Measurements from ENCODE around the gene QPRT.
"Not testable (repeated sequence)": the region's sequence is repeated elsewhere in the genome, so short reads cannot be mapped to it uniquely, and the experiment has no call there.

QPRT gene

DNA sequence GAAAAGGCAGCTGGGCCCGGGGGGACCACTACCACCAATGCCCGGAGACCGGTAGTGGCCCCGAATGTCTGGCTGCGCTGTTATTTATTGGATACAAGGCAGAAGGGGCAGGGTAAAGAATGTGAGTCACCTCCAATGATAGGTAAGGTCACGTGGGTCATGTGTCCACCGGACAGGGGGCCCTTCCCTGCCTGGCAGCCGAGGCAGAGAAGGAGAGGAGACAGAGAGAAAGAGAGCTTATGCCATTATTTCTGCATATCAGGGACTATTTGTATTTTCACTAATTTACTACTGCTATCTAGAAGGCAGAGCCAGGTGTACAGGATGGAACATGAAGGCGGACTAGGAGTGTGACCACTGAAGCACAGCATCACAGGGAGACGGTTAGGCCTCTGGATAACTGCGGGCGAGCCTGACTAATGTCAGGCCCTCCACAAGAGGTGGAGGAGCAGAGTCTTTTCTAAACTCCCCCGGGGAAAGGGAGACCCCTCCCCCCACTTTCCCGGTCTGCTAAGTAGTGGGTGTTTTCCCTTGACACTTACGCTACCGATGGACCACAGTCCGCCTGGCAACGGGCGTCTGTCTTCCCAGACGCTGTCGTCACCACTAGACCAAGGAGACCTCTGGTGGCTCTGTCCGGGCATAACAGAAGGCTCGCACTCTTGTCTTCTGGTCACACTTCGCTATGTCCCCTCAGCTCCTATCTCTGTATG lies 42.3 kb downstream of the QPRT start:
- DNase-seq: peak; percentile 16 to 54

GRCh38 chr16:29726845-29727377 lies 47.9 kb downstream of the QPRT start:
- DNase-seq: no peak

GRCh38 chr16:29727452-29727851 lies 48.5 kb downstream of the QPRT start:
- no peak for DNase-seq

- no peak for DNase-seq
These were observed 50.1 kb downstream of the QPRT start for GRCh38 chr16:29729116-29729521.

GRCh38 chr16:29730649-29731048 lies 51.7 kb downstream of the QPRT start:
- DNase-seq: no peak

DNA sequence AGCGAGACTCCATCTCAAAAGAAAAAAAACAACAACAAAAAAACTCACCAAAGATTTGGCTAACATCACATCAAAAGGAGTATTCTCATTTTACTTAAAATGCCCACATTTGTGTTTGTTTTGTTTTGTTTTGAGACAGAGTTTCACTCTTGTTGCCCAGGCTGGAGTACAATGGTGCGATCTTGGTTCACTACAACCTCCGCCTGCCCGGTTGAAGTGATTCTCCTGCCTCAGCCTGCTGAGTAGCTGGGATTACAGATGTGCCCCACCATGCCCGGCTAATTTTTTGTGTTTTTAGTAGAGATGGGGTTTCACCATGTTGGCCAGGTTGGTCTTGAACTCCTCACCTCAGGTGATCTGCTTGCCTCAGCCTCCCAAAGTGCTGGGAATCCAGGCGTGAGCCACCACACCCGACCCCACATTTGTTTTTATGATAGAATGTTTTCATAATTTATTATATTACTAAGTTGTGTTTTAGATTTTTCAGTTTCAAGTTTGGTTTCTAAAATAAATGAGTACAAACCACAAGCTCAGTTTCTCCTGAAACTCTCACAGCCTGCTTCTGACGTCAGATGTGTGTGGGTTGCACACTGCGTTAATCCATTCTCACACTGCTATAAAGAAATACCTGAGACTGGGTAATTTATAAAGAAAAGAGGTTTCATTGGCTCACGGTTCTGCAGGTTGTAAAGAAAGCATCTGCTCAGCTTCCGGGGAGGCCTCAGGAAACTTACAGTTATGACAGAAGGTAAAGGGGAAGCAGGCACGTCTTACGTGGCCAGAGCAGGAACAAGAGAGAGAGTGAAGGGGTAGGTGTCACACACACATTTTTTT lies 53.0 kb downstream of the QPRT start:
- not testable (repeated sequence) for DNase-seq

DNA sequence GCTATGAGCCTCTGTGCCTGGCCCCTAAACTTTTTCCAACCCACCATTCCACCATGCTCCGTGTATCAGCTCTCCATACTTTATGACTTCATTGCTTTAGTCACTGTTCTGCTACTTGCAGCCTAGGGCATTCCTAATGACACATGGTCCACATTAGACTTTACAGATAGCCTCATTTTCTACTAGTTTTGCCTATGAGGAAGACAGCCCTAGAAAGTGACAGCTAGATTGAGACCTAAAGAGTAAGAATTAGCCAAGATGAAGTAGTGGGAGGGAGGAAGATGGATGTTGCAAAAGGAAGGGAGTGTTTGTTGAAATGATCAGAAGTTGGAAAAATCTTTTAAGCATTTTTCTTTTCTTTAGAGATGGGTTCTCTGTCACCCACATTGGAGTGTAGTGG lies 55.8 kb downstream of the QPRT start:
- no peak for DNase-seq

- DNase-seq: no peak
These were observed 57.1 kb downstream of the QPRT start for GRCh38 chr16:29736112-29736511.

GRCh38 chr16:29736764-29737163 lies 57.8 kb downstream of the QPRT start:
- no peak for DNase-seq

DNA sequence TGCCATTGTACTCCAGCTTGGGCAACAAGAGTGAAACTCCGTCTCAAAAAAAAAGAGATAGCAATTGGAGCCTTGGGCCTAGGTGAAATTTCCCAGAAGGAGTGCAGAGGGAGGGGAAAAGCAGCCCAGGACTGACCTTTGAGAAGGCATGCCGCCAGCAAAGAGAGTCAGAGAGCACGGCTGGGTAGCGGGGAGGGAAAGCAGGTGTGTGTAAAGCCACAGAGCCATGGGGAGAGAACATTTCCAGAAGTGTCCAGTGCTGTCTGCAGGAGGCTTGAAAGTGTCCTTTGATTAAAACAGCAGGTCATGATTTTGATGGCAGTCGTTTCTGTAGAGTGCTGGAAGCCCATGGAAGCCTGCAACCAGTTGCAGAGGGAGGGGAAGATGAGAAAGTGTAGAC lies 58.7 kb downstream of the QPRT start:
- no peak for DNase-seq

DNA sequence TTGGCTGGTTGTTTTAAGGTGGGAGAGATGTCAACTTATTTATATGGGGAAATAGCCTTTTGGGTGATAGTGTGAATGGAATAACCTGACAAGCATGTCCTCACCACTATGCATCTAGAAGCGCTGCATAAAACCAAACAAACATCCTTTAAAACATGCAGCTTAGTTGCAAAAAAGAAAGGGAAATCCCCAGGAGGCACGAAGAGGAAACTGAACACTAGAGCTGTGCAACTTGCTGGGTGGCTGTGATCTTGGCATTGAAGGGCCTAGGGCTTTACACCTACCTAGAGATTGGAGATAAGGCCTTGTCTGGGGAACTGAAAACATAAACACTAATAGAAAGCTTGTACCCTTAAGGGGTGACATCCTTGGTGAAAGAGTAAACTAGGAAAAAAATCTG lies 59.5 kb downstream of the QPRT start:
- no peak for DNase-seq

DNA sequence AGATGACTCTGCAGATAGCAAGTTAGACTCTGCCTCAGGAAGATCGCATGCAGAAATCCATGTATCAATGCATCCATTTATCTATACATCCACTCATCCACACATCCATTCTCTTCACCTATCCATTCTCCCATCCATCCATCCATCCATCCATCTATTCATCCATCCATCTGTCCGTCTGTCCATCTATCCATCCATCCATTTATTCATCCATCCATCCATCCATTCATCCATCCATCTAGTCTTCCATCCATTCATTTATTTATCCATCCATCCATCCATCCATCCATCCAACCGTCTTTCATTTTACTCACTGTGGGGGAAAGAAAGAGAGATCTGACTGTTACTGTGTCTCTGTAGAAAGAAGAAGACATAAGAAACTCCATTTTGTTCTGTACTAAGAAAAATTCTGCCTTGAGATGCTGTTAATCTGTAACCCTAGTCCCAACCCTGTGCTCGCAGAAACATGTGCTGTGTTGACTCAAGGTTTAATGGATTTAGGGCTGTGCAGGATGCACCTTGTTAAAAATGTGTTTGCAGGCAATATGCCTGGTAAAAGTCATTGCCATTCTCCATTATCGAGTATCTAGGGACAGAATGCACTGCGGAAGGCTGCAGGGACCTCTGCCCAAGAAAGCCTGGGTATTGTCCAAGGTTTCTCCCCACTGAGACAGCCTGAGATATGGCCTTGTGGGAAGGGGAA lies 61.1 kb downstream of the QPRT start:
- not testable (repeated sequence) for DNase-seq

DNA sequence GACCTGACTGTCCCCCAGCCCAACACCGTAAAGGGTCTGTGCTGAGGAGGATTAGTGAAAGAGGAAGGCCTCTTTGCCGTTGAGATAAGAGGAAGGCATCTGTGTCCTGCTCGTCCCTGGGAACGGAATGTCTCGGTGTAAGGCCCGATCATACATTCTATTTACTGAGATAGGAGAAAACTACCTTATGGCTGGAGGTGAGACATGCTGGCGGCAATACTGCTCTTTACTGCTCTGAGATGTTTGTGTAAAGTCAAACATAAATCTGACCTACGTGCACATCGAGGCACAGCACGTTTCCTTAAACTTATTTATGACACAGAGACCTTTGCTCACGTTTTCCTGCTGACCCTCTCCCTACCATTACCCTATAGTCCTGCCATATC lies 61.6 kb downstream of the QPRT start:
- DNase-seq: not testable (repeated sequence)

DNA sequence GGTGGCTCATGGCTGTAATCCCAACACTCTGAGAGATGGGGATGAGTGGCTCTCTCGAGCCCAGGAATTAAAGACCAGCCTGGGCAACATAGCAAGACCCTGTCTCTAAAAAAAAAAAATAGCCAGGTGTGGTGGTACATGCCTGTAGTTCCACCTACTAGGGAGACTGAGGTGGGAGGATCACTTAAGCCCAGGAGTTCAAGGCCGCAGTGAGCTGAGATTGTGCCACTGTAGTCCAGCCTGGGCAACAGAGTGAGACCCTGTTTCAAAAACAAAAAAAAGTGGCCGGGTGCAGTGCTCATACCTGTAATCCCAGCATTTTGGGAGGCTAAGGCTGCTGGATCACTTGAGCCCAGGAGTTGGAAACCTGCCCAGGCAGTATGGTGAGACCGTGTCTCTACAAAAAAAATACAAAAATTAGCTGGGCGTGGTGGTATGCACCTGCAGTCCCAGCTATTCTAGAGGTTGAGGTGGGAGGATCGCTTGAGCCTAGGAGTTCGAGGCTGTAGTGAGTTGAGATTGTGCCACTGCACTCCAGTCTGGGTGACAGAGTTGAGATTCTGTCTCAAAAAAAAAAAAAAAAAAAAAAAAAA lies 63.8 kb downstream of the QPRT start:
- no peak for DNase-seq

GRCh38 chr16:29743475-29743826 lies 64.5 kb downstream of the QPRT start:
- no peak for DNase-seq

GRCh38 chr16:29743827-29744531 lies 65.0 kb downstream of the QPRT start:
- no peak for DNase-seq

DNA sequence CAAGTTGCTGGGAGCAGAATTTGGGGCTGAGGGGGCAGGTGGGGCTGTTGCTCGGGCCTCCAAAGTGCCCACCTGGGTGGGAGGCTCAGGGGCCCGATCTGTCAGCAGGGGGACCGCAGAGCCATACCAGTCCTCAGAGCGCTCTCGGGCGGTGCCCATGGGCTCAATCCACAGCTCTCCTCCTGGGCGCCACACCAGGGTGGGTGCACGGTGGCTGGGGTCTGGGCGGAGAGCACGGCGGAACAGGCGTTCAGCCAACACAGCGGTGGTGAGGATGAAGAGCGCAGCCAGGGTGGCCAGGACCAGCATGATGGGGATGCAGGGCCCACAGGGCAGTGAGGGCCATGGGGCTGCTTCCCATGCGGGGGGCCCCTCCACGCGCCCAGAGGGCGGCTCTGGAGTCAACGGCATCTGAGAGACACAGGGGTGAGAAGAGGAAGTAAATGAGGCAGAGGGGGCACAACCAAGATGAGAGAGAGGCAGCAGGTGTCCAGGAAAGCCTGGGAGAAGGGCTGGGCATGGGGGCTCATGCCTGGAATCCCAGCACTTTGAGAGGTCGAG lies 65.6 kb downstream of the QPRT start:
- DNase-seq: no peak

- DNase-seq: peak; percentile 52 to 55
These were observed 66.3 kb downstream of the QPRT start for GRCh38 chr16:29745121-29745852.

- DNase-seq: peak; percentile 67 to 94
These were observed 66.9 kb downstream of the QPRT start, which contains the start of gene C16orf54 for GRCh38 chr16:29745853-29746345. C16orf54 (minus strand) TSS chr16:29745990; CDS start chr16:29744951, 1,039 bp downstream.

DNA sequence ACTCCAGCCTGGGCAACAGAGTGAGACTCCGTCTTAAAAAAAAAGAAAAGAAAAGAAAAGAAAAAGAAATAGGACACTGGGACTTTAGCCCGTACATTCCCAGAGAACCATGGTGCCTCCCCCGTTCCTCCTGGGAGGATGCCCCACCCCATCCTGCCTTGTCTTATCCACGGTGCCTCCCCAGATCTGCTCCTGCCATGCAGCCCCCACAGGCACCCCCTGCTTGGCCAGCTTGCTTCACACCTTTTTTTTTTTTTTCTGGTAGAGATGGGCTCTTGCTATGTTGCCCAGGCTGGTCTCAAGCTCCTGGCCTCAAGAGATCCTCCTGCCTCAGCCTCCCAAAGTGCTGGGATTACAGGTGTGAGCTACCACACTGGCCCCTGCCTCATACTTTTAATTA lies 67.5 kb downstream of the QPRT start:
- DNase-seq: not testable (repeated sequence)

All from bone marrow (tissue), 2 donors.